Panc1 (cell line): ENCODE results near the gene PPL. TPM values are rescaled to one million over a fixed set of nuclear protein-coding genes. Genes with fewer than 3 reads are reported as not detected.

Source experiments
- ATAC-seq: fragments of 200-7000 bp; cut with Tn5 transposase; 2 replicates; pipeline ENCODE4 v1.9.1; 2020; ENCODE audit warnings: mild to moderate bottlenecking, moderate library complexity
- BruUV-seq: library from RNA; stranded (reverse); fragments of 400-500 nt; replicated peaks from 2 replicates; lab custom pipeline; 2021; lab: Mats Ljungman, UMichigan
- CTCF ChIA-PET: fragments of 300-600 bp; sonication (Branson Sonifier 250); formaldehyde crosslinking; loops from one replicate; lab custom pipeline; 2022; ENCODE audit warnings: antibody characterized with exemption; lab: Charles Lee
- POLR2A ChIA-PET: fragments of 300-600 bp; sonication (Branson Sonifier 250); formaldehyde crosslinking; loops from one replicate; lab custom pipeline; 2022; ENCODE audit warnings: antibody characterized with exemption; lab: Charles Lee
- DNase-seq: peaks from one replicate; pipeline ENCODE4 v3.0.0-alpha.2; 2010; ENCODE audit warnings: low read depth, low spot score
- H3K27ac ChIP-seq: 2 replicates; pipeline ENCODE4 v1.5.1; 2011; ENCODE audit warnings: mild to moderate bottlenecking, low read length, inconsistent platforms
- H3K27me3 ChIP-seq: fragments of 200-500 bp; sonication (Bioruptor generic); 2 replicates; pipeline ENCODE4 v1.6.0; 2014; ENCODE audit warnings: low read length, inconsistent platforms; ENCODE audit not compliant: control insufficient read depth, insufficient read depth
- H3K36me3 ChIP-seq: fragments of 200-500 bp; sonication (Bioruptor generic); 2 replicates; pipeline ENCODE4 v1.5.1; 2014; ENCODE audit warnings: inconsistent platforms, mild to moderate bottlenecking, low read length, moderate library complexity; ENCODE audit not compliant: control insufficient read depth, insufficient read depth
- H3K4me1 ChIP-seq: 2 replicates; pipeline ENCODE4 v1.5.1; 2011; ENCODE audit warnings: inconsistent platforms, mild to moderate bottlenecking, low read length, moderate library complexity; ENCODE audit not compliant: control insufficient read depth, insufficient read depth
- H3K4me3 ChIP-seq, 2 experiments: 2 replicates each; pipeline ENCODE4 v1.5.1; 2011 to 2012; ENCODE audit warnings: low read depth in 2 of 2, low read length in 2 of 2, mild to moderate bottlenecking in 2 of 2, inconsistent platforms in 1 of 2, moderate library complexity in 1 of 2
- H3K9me3 ChIP-seq: fragments of 200-500 bp; sonication (Bioruptor generic); 2 replicates; pipeline ENCODE4 v1.5.1; 2014; ENCODE audit warnings: low read depth, mild to moderate bottlenecking, inconsistent platforms, low read length, moderate library complexity; ENCODE audit not compliant: control insufficient read depth, insufficient read depth
- CTCF ChIP-seq: fragments of 450-650 bp; IDR thresholded peaks from 2 replicates; pipeline ENCODE4 v1.5.1; 2017; ENCODE audit warnings: mild to moderate bottlenecking
- POLR2AphosphoS5 ChIP-seq: IDR thresholded peaks from 2 replicates; pipeline ENCODE4 v1.6.1; 2012; ENCODE audit warnings: mild to moderate bottlenecking, low read depth, low read length, moderate library complexity
- REST ChIP-seq, 2 experiments: IDR thresholded peaks; 2 replicates each; pipeline ENCODE4 v1.6.1; 2011 to 2012; ENCODE audit warnings: low read depth in 2 of 2, control low read depth in 1 of 2, low read length in 1 of 2, mild to moderate bottlenecking in 1 of 2, moderate library complexity in 1 of 2; ENCODE audit not compliant: insufficient read depth in 1 of 2
- SIN3A ChIP-seq: IDR thresholded peaks from 2 replicates; pipeline ENCODE4 v1.6.1; 2012; ENCODE audit warnings: low read depth, mild to moderate bottlenecking, low read length, moderate library complexity, borderline replicate concordance; ENCODE audit not compliant: insufficient read depth
- TCF7L2 ChIP-seq: IDR thresholded peaks from 2 replicates; pipeline ENCODE4 v1.6.1; 2011; ENCODE audit warnings: mild to moderate bottlenecking, low read depth, low read length, inconsistent platforms
- in situ Hi-C: cut with HindIII; loops from 2 replicates; pipeline ENCODE4 v1.10.0; 2016; ENCODE audit warnings: low sequenced_read_pairs, low pct_unique_long_range_greater_than_20kb
- intact Hi-C: fragments of 100-400 bp; cut with micrococcal nuclease; formaldehyde crosslinking; loops from one replicate; pipeline ENCODE4 v1.10.0; 2022; ENCODE audit not compliant: unreplicated experiment
- total RNA-seq: library from RNA; stranded (reverse); gene quantifications from one replicate; pipeline ENCODE4 v1.2.1, GENCODE V29; 2021; ENCODE audit not compliant: unreplicated experiment

PPL gene
- total RNA-seq, 1 experiment from 2014 or later: 89.4 TPM

DNA sequence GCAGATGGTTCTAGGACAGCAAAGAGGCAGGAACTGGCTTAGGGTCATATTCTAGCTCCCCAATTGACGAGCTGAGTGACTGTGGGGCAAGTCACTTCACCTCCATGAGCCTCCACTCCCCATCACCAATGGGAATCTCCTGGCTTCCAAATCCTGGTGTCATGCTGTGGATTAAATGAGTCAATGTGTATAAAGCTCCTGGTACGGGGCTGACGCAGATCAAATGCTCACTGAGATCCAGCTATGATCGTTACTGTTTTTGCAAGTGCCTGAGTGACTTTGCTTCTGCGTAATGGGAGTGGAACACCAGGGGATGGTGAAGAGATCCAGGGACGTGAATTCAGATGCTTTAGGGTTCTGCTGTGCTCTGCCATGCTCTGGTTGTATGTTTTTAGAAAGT lies 23.6 kb upstream of the PPL start:
- CTCF ChIA-PET: no interaction called here
- DNase-seq (no peak), ATAC-seq (no peak)
- TF ChIP-seq CTCF: no peak
- TF ChIP-seq TCF7L2: no peak
- TF ChIP-seq POLR2AphosphoS5: no peak
- TF ChIP-seq REST (IDR thresholded peaks at IDR 0.05; ENCODE audit: insufficient read depth in 1 of 2, low read depth in 2 of 2, low read length in 1 of 2): no peak
- TF ChIP-seq SIN3A: no peak
- POLR2A ChIA-PET: no interaction called here
- intact Hi-C loops: no loop called here
- in situ Hi-C loops: no loop called here
- no peak overlapping the region for H3K27ac ChIP-seq
- H3K27me3 ChIP-seq: no peaks in the 10 kb centered on the region
- peaks cover 12% of the 10 kb centered on the region for H3K4me1 ChIP-seq
- no TSS peak for BruUV-seq
- H3K36me3 ChIP-seq: no peaks in the 10 kb centered on the region
- H3K9me3 ChIP-seq: no peaks in the 10 kb centered on the region
- no peak overlapping the region for H3K4me3 ChIP-seq

- Histone ChIP-seq H3K9me3 (no peaks in the 10 kb centered on the region), H3K27ac (no peak overlapping the region), H3K36me3 (no peaks in the 10 kb centered on the region), H3K27me3 (no peaks in the 10 kb centered on the region), H3K4me3 (peak overlapping the region; percentile 44 to 58), H3K4me1 (peaks cover 20% of the 10 kb centered on the region)
- TF ChIP-seq TCF7L2 (no peak), POLR2AphosphoS5 (no peak), REST (IDR thresholded peaks at IDR 0.05; ENCODE audit: insufficient read depth in 1 of 2, low read depth in 2 of 2, low read length in 1 of 2) (peak in 1 of 2 experiments; percentile 22; a peak in 2 of 4 replicates)
- ChIA-PET POLR2A (interaction anchor here (0.5 kb wide), 1 partner anchor 20 kb away, joined by 3 read pairs; no protein-coding TSS in a partner anchor), CTCF (interaction anchor here (0.6 to 0.8 kb wide), 2 partner anchors 59 to 67 kb away, joined by 3 read pairs; no protein-coding TSS in a partner anchor)
- DNase-seq (no peak), ATAC-seq (no peak)
- in situ Hi-C loops (no loop called here), intact Hi-C loops (loop anchor here (5.0 to 10.0 kb wide), 3 partner anchors 74 to 241 kb away; partner anchors contain the start of genes GLYR1 and UBN1)
- no TSS peak for BruUV-seq
These were observed 21.8 kb upstream of the PPL start for GRCh38 chr16:4958510-4959438.
